Thoracic aorta (tissue), 2 donors: ENCODE data around the gene BANP. TPM values are rescaled to one million over a fixed set of nuclear protein-coding genes. Genes with fewer than 3 reads are reported as not detected.

Experiments
- ATAC-seq: fragments of 150-250 bp; one replicate; pipeline ENCODE4 v1.8.0; 2017; ENCODE audit warnings: low read depth; ENCODE audit not compliant: insufficient number of reproducible peaks, low FRiP score
- DNase-seq: peaks from one replicate; pipeline ENCODE4 v3.0.0-alpha.2; 2020; ENCODE audit warnings: low spot score
- H3K27ac ChIP-seq, 2 donors: fragments of 200-600 bp; sonication (generic); 1 replicate in 1 of 2; 2 replicates in 1 of 2; pipeline ENCODE4 v1.5.1; 2016; ENCODE audit warnings: mild to moderate bottlenecking in 2 of 2, moderate library complexity in 2 of 2
- H3K27me3 ChIP-seq: fragments of 200-600 bp; sonication (generic); replicated peaks from 2 replicates; pipeline ENCODE4 v1.6.0; 2016; ENCODE audit warnings: mild to moderate bottlenecking; ENCODE audit not compliant: insufficient read depth
- H3K36me3 ChIP-seq: fragments of 200-600 bp; sonication (generic); one replicate; pipeline ENCODE4 v1.5.1; 2016
- H3K4me1 ChIP-seq, 2 donors: fragments of 200-600 bp; sonication (generic); 1 replicate in 1 of 2; 2 replicates in 1 of 2; pipeline versions ENCODE4 v1.5.1 to v1.6.0; 2016; ENCODE audit warnings: low read depth in 2 of 2, mild to moderate bottlenecking in 1 of 2; ENCODE audit not compliant: control insufficient read depth in 1 of 2
- H3K4me3 ChIP-seq: fragments of 200-600 bp; sonication (generic); 2 replicates; pipeline ENCODE4 v1.5.1; 2016; ENCODE audit warnings: mild to moderate bottlenecking
- H3K9me3 ChIP-seq: fragments of 200-600 bp; sonication (generic); 2 replicates; pipeline ENCODE4 v1.5.1; 2016
- CTCF ChIP-seq: fragments of 200-600 bp; sonication (generic); IDR thresholded peaks from one replicate; pipeline ENCODE4 v1.5.1; 2019; ENCODE audit warnings: antibody characterized with exemption
- total RNA-seq, 2 donors: library from RNA; depleted of rRNA; stranded (reverse); fragments of >200 nt; gene quantifications; one replicate each; pipeline versions ENCODE4 v1.1.0 to v1.2.3, GENCODE V29; 2016

BANP gene
- total RNA-seq, 2 donors from 2014 or later = 18.6 to 21.8 TPM

GRCh38 chr16:87939562-87940423 is 11.4 kb upstream of the BANP start:
- no peaks in the 10 kb centered on the region for H3K36me3 ChIP-seq
- no peaks in the 10 kb centered on the region for H3K9me3 ChIP-seq
- H3K27ac ChIP-seq = no peak overlapping the region
- H3K4me3 ChIP-seq = no peak overlapping the region
- DNase-seq = no peak
- TF ChIP-seq CTCF = no peak
- no peaks in the 10 kb centered on the region for H3K4me1 ChIP-seq
- H3K27me3 ChIP-seq = no peaks in the 10 kb centered on the region
- no peak for ATAC-seq

GRCh38 chr16:87942680-87943079 is 8.6 kb upstream of the BANP start:
- DNase-seq (no peak), ATAC-seq (no peak)
- H3K9me3 ChIP-seq = no peaks in the 10 kb centered on the region
- TF ChIP-seq CTCF = no peak
- H3K27ac ChIP-seq = no peak overlapping the region
- H3K27me3 ChIP-seq = no peaks in the 10 kb centered on the region
- H3K4me1 ChIP-seq = no peaks in the 10 kb centered on the region
- H3K36me3 ChIP-seq = no peaks in the 10 kb centered on the region
- no peak overlapping the region for H3K4me3 ChIP-seq

- H3K4me1 ChIP-seq = no peaks in the 10 kb centered on the region
- ATAC-seq (no peak), DNase-seq (no peak)
- H3K36me3 ChIP-seq = no peaks in the 10 kb centered on the region
- H3K4me3 ChIP-seq = peak overlapping the region; percentile 71
- no peaks in the 10 kb centered on the region for H3K9me3 ChIP-seq
- H3K27ac ChIP-seq = no peak overlapping the region
- TF ChIP-seq CTCF = no peak
- H3K27me3 ChIP-seq = no peaks in the 10 kb centered on the region
These were observed 5.7 kb upstream of the BANP start for GRCh38 chr16:87945351-87946042.

GRCh38 chr16:87946596-87947347 is 4.5 kb upstream of the BANP start:
- H3K36me3 ChIP-seq = no peaks in the 10 kb centered on the region
- no peaks in the 10 kb centered on the region for H3K9me3 ChIP-seq
- no peak overlapping the region for H3K4me3 ChIP-seq
- no peak for TF ChIP-seq CTCF
- H3K27me3 ChIP-seq = no peaks in the 10 kb centered on the region
- ATAC-seq (no peak), DNase-seq (no peak)
- H3K27ac ChIP-seq = no peak overlapping the region
- H3K4me1 ChIP-seq = no peaks in the 10 kb centered on the region
